SU-DHL-6 (cell line): ENCODE measurements around the gene P3H1.

Source experiments
- EZH2phosphoT487 ChIP-seq: fragments of 200-600 bp; sonication (generic), shearing (Covaris generic); conservative IDR thresholded peaks from 2 replicates; pipeline ENCODE4 v1.6.1; 2018; ENCODE audit warnings: mild to moderate bottlenecking, antibody characterized with exemption, low read length, moderate library complexity, mixed read lengths
- TF ChIP-seq, protein P1 (sequence below): fragments of 200-600 bp; sonication (generic); IDR thresholded peaks from one replicate; pipeline ENCODE4 v1.5.1; 2017; ENCODE audit warnings: antibody characterized with exemption, mild to moderate bottlenecking, low read length, moderate library complexity; ENCODE audit not compliant: insufficient read depth, poor library complexity, severe bottlenecking

DNA sequence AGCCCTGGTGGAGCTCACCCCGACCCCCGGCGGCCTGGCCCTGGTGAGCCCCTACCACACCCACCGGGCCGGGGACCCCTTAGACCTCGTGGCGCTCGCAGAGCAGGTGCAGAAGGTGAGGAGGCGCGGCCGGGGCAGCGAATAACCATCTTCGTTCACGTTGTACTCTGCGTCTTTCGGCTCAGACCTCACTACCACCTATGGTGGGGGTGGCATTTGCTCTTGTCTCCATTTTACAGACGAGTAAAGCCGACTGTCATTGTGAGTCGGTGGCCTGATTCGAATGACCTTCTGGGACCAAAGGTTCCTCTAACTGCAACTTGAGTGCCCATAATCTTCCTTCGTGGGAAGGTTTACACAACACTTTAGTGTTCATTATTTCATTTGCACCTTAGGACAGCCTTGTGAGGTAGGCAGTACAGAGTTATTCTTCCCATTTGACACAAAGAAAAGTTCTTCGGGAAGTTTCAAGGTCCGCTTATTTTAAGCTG, 727 bp upstream of the P3H1 start:
- TF ChIP-seq, protein P1, sequence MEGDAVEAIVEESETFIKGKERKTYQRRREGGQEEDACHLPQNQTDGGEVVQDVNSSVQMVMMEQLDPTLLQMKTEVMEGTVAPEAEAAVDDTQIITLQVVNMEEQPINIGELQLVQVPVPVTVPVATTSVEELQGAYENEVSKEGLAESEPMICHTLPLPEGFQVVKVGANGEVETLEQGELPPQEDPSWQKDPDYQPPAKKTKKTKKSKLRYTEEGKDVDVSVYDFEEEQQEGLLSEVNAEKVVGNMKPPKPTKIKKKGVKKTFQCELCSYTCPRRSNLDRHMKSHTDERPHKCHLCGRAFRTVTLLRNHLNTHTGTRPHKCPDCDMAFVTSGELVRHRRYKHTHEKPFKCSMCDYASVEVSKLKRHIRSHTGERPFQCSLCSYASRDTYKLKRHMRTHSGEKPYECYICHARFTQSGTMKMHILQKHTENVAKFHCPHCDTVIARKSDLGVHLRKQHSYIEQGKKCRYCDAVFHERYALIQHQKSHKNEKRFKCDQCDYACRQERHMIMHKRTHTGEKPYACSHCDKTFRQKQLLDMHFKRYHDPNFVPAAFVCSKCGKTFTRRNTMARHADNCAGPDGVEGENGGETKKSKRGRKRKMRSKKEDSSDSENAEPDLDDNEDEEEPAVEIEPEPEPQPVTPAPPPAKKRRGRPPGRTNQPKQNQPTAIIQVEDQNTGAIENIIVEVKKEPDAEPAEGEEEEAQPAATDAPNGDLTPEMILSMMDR: no peak
- TF ChIP-seq EZH2phosphoT487: no peak
